NT2/D1 (cell line): ENCODE measurements around the gene TNNC2.

Source experiments
- DNase-seq: peaks from one replicate; pipeline ENCODE4 v3.0.0-alpha.2; 2011; ENCODE audit warnings: low read depth, low spot score
- H3K27me3 ChIP-seq: 2 replicates; pipeline ENCODE4 v1.6.0; 2011; ENCODE audit warnings: mild to moderate bottlenecking; ENCODE audit not compliant: insufficient read length, insufficient read depth
- H3K36me3 ChIP-seq: 2 replicates; pipeline ENCODE4 v1.6.1; 2011; ENCODE audit warnings: mild to moderate bottlenecking, low read length, mixed read lengths; ENCODE audit not compliant: insufficient read depth, insufficient read length
- H3K4me1 ChIP-seq: 2 replicates; pipeline ENCODE4 v1.5.1; 2011; ENCODE audit not compliant: insufficient read depth, insufficient read length
- H3K4me3 ChIP-seq: 2 replicates; pipeline ENCODE4 v1.5.1; 2011; ENCODE audit warnings: low read depth; ENCODE audit not compliant: insufficient read length
- H3K9ac ChIP-seq: 2 replicates; pipeline ENCODE4 v1.6.0; 2011; ENCODE audit warnings: low read depth; ENCODE audit not compliant: insufficient read length
- H3K9me3 ChIP-seq: 2 replicates; pipeline ENCODE4 v1.5.1; 2011; ENCODE audit warnings: mild to moderate bottlenecking, low read length; ENCODE audit not compliant: insufficient read depth
- SUZ12 ChIP-seq: IDR thresholded peaks from 2 replicates; pipeline ENCODE4 v1.6.1; 2011; ENCODE audit not compliant: insufficient read length, insufficient read depth; ENCODE audit errors: extremely low read depth
- YY1 ChIP-seq: IDR thresholded peaks from 2 replicates; pipeline ENCODE4 v1.6.1; 2011; ENCODE audit not compliant: insufficient read length, insufficient read depth
- ZNF274 ChIP-seq: IDR thresholded peaks from 2 replicates; pipeline ENCODE4 v1.6.1; 2011; ENCODE audit warnings: mild to moderate bottlenecking, low read depth, low read length

Gene TNNC2

DNA sequence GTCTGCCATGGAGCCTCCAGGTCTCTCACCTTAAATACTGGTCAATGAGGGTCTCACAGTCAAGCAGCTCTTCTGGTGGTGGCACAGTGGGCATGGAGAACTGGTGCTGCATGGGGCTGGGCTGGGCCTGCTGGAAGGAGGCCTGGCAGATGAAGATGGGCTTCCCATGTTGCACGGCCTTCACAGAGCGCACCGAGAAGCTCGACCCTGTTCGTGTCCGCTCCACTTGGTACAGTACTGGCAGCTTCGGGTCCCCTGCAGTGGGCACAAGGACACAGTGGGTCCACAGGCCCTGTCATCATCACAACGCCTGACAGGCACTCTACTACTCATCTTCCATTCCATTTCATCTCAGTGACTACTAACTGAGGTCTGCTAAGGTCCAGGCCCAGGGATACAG is 21.3 kb upstream of the TNNC2 start:
- Histone ChIP-seq H3K27me3 (no peaks in the 10 kb centered on the region), H3K4me1 (no peaks in the 10 kb centered on the region), H3K4me3 (no peak overlapping the region), H3K9ac (no peak overlapping the region), H3K9me3 (no peaks in the 10 kb centered on the region), H3K36me3 (peaks cover 36% of the 10 kb centered on the region)
- TF ChIP-seq ZNF274: no peak
- no peak for TF ChIP-seq SUZ12
- TF ChIP-seq YY1: no peak
- DNase-seq: no peak

- Histone ChIP-seq H3K4me1 (no peaks in the 10 kb centered on the region), H3K27me3 (no peaks in the 10 kb centered on the region), H3K4me3 (no peak overlapping the region), H3K9ac (no peak overlapping the region), H3K36me3 (peaks cover 62% of the 10 kb centered on the region), H3K9me3 (no peaks in the 10 kb centered on the region)
- no peak for DNase-seq
- TF ChIP-seq ZNF274 (no peak), SUZ12 (no peak), YY1 (no peak)
These were observed 18.3 kb upstream of the TNNC2 start for GRCh38 chr20:45845452-45845851.

- TF ChIP-seq SUZ12 (no peak), YY1 (no peak), ZNF274 (no peak)
- Histone ChIP-seq H3K9me3 (no peaks in the 10 kb centered on the region), H3K4me3 (no peak overlapping the region), H3K27me3 (no peaks in the 10 kb centered on the region), H3K4me1 (no peaks in the 10 kb centered on the region), H3K9ac (no peak overlapping the region), H3K36me3 (peaks cover 67% of the 10 kb centered on the region)
- DNase-seq: no peak
These were observed 16.4 kb upstream of the TNNC2 start for GRCh38 chr20:45843506-45843905.

DNA sequence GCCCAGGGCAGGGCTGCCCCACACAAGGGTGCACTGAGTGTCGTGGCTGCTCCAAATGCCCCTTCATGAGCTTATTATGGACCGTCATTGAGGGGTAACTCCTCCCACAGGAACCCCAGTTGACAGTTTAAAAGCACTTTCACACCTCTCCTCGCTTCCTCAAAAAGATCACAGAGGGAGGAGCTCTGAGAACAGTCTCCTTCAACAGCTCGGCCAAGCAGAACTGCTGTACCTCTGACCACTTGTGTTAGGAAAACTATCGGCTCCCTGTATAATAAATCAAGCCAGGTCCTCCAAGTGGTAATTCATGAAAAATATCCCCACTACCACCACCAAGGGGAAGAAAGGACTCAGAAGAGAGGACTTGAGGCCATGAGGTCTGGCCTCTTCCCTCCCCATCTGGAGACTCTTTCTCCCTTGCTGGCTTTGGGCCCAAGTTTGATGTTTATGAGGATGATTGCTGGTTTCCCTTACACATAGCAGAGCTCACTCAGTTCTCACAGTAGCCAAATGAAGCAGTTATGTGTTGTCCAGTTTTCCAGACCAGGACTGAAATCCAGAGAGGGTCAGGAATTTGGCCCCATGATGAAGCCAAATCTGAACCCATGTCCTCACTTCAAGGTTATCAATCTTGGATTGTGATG is 15.2 kb upstream of the TNNC2 start:
- H3K36me3 ChIP-seq: peaks cover 60% of the 10 kb centered on the region
- no peak for DNase-seq
- H3K9ac ChIP-seq: no peak overlapping the region

GRCh38 chr20:45841407-45842129 is 14.5 kb upstream of the TNNC2 start:
- H3K9me3 ChIP-seq: no peaks in the 10 kb centered on the region
- H3K4me1 ChIP-seq: no peaks in the 10 kb centered on the region
- no peak overlapping the region for H3K4me3 ChIP-seq
- no peak for TF ChIP-seq YY1
- no peaks in the 10 kb centered on the region for H3K27me3 ChIP-seq
- no peak overlapping the region for H3K9ac ChIP-seq
- no peak for DNase-seq
- H3K36me3 ChIP-seq: peaks cover 58% of the 10 kb centered on the region

More for the DNA sequence above, 15.2 kb upstream of the TNNC2 start:
- TF ChIP-seq SUZ12: no peak
- no peak for TF ChIP-seq ZNF274
- TF ChIP-seq YY1: no peak
- Histone ChIP-seq H3K9me3 (no peaks in the 10 kb centered on the region), H3K4me1 (no peaks in the 10 kb centered on the region), H3K4me3 (no peak overlapping the region), H3K27me3 (no peaks in the 10 kb centered on the region)

- Histone ChIP-seq H3K27me3 (no peaks in the 10 kb centered on the region), H3K36me3 (peaks cover 54% of the 10 kb centered on the region), H3K4me1 (no peaks in the 10 kb centered on the region), H3K9ac (no peak overlapping the region), H3K4me3 (no peak overlapping the region), H3K9me3 (no peaks in the 10 kb centered on the region)
- DNase-seq: no peak
- TF ChIP-seq ZNF274 (no peak), YY1 (no peak), SUZ12 (no peak)
These were observed 13.6 kb upstream of the TNNC2 start for GRCh38 chr20:45840700-45841198.

- no peak overlapping the region for H3K4me3 ChIP-seq
- no peak for DNase-seq
- no peak for TF ChIP-seq ZNF274
- TF ChIP-seq SUZ12: no peak
- no peak for TF ChIP-seq YY1
These were observed 9.7 kb upstream of the TNNC2 start for GRCh38 chr20:45836841-45837240.

More at GRCh38 chr20:45836841-45837240, 9.7 kb upstream of the TNNC2 start:
- Histone ChIP-seq H3K36me3 (peaks cover 28% of the 10 kb centered on the region), H3K9ac (no peak overlapping the region), H3K4me1 (peaks cover 11% of the 10 kb centered on the region), H3K9me3 (no peaks in the 10 kb centered on the region), H3K27me3 (no peaks in the 10 kb centered on the region)
